HL-60 (cell line): Measurements from ENCODE around the gene DYRK1A.

Experiments used
- POLR2AphosphoS5 ChIP-seq: IDR thresholded peaks from 2 replicates; pipeline ENCODE4 v1.6.1; 2012; ENCODE audit warnings: low read depth
- SPI1 ChIP-seq: IDR thresholded peaks from 2 replicates; pipeline ENCODE4 v1.6.1; 2012; ENCODE audit warnings: low read depth, mild to moderate bottlenecking, borderline replicate concordance
- TF ChIP-seq, protein P1 (sequence below): IDR thresholded peaks from one replicate; pipeline ENCODE4 v1.5.1; 2011; ENCODE audit warnings: low read length, control low read depth, inconsistent platforms; ENCODE audit not compliant: insufficient read depth
- TF ChIP-seq, protein P2 (sequence below): IDR thresholded peaks from 2 replicates; pipeline ENCODE4 v1.6.1; 2012; ENCODE audit warnings: low read depth; ENCODE audit not compliant: insufficient replicate concordance

- TF ChIP-seq, protein P1, sequence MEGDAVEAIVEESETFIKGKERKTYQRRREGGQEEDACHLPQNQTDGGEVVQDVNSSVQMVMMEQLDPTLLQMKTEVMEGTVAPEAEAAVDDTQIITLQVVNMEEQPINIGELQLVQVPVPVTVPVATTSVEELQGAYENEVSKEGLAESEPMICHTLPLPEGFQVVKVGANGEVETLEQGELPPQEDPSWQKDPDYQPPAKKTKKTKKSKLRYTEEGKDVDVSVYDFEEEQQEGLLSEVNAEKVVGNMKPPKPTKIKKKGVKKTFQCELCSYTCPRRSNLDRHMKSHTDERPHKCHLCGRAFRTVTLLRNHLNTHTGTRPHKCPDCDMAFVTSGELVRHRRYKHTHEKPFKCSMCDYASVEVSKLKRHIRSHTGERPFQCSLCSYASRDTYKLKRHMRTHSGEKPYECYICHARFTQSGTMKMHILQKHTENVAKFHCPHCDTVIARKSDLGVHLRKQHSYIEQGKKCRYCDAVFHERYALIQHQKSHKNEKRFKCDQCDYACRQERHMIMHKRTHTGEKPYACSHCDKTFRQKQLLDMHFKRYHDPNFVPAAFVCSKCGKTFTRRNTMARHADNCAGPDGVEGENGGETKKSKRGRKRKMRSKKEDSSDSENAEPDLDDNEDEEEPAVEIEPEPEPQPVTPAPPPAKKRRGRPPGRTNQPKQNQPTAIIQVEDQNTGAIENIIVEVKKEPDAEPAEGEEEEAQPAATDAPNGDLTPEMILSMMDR = no peak
- TF ChIP-seq POLR2AphosphoS5 (no peak), SPI1 (no peak)
- TF ChIP-seq, protein P2, sequence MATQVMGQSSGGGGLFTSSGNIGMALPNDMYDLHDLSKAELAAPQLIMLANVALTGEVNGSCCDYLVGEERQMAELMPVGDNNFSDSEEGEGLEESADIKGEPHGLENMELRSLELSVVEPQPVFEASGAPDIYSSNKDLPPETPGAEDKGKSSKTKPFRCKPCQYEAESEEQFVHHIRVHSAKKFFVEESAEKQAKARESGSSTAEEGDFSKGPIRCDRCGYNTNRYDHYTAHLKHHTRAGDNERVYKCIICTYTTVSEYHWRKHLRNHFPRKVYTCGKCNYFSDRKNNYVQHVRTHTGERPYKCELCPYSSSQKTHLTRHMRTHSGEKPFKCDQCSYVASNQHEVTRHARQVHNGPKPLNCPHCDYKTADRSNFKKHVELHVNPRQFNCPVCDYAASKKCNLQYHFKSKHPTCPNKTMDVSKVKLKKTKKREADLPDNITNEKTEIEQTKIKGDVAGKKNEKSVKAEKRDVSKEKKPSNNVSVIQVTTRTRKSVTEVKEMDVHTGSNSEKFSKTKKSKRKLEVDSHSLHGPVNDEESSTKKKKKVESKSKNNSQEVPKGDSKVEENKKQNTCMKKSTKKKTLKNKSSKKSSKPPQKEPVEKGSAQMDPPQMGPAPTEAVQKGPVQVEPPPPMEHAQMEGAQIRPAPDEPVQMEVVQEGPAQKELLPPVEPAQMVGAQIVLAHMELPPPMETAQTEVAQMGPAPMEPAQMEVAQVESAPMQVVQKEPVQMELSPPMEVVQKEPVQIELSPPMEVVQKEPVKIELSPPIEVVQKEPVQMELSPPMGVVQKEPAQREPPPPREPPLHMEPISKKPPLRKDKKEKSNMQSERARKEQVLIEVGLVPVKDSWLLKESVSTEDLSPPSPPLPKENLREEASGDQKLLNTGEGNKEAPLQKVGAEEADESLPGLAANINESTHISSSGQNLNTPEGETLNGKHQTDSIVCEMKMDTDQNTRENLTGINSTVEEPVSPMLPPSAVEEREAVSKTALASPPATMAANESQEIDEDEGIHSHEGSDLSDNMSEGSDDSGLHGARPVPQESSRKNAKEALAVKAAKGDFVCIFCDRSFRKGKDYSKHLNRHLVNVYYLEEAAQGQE = no peak
Observed at GRCh38 chr21:37367336-37367702, 746 bp downstream of the DYRK1A start.
